GM13977 (cell line): ENCODE results near the gene CRYBG3.

Source experiments
- DNase-seq: peaks from one replicate; pipeline ENCODE4 v3.0.0; 2012; ENCODE audit warnings: low spot score
- in situ Hi-C: fragments of 300-500 bp; cut with MboI; formaldehyde crosslinking; loops from one replicate; pipeline ENCODE4 v1.12.0; 2022; ENCODE audit warnings: low sequenced_read_pairs, low pct_unique_long_range_greater_than_20kb, mixed read lengths, inconsistent platforms; ENCODE audit not compliant: unreplicated experiment
- TF ChIP-seq, protein P1 (sequence below): IDR thresholded peaks from 2 replicates; pipeline ENCODE4 v1.5.1; 2012; ENCODE audit warnings: mild to moderate bottlenecking, control low read depth; ENCODE audit not compliant: insufficient read depth; ENCODE audit errors: extremely low read depth, missing control alignments

Gene CRYBG3

DNA sequence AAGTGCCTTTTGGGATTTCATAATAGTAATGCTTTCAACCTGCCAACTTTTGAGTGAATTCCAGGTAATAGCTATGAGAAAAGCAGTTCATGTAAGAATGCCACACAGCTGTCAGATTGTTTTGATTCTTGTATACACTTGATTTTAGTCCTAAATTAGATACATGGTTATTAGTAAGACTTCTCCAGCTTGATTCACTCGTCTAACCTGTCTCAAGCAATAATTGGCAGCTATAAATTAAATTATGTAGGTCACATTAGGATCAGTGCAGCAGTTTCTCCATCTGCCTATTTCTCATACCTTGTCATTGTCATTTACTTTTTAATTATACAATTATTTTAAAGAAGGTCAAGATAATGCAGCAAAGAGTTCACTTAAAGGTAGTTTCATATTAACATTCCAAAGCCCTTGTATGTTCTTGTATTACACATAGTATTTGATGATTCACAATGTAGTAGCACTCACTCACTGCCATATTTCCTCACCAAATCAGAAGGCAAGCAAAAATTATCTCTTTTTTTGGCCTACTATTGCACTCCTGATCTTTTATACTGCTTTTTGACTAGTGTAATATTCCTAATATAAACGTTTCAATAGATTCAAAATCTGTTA, 10.9 kb upstream of the CRYBG3 start:
- in situ Hi-C loops, result no loop called here
- TF ChIP-seq, protein P1, sequence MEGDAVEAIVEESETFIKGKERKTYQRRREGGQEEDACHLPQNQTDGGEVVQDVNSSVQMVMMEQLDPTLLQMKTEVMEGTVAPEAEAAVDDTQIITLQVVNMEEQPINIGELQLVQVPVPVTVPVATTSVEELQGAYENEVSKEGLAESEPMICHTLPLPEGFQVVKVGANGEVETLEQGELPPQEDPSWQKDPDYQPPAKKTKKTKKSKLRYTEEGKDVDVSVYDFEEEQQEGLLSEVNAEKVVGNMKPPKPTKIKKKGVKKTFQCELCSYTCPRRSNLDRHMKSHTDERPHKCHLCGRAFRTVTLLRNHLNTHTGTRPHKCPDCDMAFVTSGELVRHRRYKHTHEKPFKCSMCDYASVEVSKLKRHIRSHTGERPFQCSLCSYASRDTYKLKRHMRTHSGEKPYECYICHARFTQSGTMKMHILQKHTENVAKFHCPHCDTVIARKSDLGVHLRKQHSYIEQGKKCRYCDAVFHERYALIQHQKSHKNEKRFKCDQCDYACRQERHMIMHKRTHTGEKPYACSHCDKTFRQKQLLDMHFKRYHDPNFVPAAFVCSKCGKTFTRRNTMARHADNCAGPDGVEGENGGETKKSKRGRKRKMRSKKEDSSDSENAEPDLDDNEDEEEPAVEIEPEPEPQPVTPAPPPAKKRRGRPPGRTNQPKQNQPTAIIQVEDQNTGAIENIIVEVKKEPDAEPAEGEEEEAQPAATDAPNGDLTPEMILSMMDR, result no peak
- no peak for DNase-seq

DNA sequence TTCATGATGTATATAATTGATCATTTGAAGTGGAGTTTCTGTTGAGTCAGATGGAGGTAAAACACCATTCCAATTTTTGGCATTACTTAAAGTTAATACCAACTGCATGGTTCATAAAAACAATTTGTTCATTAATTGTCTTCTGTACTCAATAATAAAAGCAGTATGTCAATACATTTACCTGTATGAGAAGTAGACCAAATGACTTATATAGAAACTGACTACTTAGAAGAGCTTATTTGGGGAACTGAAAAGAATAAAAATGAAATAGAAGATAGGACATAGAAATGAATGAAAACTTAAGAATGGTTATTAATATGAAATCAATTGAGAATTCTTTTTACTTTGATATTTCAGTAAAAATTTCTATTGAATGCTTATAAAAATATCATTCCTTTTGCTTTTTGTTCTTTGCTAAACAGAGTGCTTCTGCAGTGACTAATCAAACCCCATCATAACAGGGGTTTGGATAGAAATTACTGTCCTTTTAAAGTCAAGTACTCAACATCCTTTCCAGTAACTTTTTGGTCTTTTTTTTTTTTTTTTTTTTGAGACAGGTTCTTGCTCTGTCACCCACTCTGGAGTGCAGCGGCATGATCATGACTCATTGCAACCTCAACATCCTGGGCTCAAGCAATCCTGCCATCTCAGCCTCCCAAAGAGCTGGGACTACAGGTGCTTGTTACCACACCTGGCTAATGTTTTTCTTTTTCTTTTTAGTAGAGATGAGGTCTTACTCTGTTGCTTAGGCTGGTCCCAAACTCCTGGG, 6.5 kb upstream of the CRYBG3 start:
- in situ Hi-C loops, result no loop called here
- TF ChIP-seq, protein P1, result no peak
- no peak for DNase-seq

DNA sequence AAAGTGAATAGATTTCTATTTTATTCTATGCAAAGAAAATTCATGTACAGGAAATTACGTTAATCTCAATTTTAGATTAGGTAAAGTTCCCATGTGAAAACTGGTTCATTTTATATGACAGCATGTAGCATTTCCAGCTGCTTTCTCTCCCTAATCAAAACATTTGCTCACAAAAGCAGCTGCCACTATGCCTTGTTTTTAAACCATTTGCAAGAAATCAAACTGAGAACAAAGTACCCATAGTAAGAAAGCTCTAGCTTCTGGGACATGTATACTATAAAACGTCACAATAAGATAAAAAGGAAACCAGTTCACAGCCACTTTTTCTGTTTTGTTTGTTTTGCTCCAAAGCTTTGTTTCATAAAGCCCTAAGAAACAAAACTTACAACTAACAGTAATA, 5.0 kb upstream of the CRYBG3 start:
- TF ChIP-seq, protein P1, result no peak
- in situ Hi-C loops, result no loop called here
- no peak for DNase-seq

DNA sequence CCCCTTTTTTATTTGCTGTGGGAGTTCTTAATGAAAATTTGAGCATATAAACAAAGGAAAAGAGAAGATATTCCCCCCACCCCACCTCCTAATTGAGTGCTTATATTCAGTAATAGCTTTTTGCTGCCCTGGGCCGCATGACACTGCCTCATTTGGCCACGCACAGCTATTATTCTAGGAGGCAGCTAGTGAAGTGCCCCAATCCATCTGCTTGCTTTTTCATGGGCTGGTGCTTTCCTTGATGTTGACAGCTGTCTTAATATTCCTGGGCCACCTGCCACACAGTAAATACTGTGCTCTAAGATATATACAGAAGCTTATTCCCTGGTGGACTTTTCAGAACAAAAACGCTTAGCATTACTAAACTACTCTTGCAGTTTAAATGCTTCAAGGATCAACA, 3.8 kb upstream of the CRYBG3 start:
- in situ Hi-C loops, result no loop called here
- TF ChIP-seq, protein P1, result no peak
- DNase-seq, result no peak

DNA sequence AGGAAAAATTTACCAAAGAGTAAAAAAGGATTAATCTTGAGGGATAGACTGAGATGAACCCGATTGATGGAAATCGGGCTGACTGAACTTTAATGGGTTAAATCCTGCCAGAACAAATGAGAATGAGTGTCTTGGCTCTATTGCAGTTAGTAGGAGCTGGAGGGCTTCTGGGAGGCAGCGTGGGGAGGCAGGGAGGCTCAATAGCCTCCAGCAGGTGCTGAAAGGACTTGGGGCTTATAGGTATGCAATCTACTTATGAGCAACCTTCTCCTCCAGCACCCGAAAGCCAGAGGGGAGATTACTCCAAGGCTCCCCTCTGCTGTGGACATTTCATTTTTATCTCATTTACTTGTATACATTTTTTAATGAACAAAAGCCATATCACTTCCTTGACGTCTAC, 1.0 kb upstream of the CRYBG3 start:
- no peak for DNase-seq
- TF ChIP-seq, protein P1, result no peak
- in situ Hi-C loops, result no loop called here

DNA sequence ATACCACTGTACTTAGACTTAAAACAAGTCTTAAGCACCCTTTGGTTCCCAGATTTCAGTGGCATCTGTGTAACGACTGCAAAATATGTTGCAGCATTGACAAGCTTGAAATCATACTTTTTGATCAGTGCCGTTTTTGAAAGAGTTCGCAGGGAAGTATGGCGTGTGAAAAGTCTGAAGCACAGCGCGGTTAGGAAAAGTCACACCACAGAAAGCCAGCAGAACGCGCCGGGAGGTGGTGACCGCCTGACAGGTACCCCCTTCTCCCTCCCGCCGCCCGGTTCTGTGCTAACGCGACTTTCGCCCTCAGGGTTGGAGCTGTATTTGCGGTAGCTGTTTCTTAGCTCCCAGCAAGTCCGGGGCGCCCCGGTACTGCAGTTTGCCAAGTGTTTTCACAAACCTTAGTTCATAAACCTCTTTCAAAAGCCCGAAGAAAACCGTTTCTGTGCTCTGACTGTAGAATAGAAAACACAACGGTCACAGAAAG, 481 bp upstream of the CRYBG3 start:
- DNase-seq, result no peak
- in situ Hi-C loops, result no loop called here
- TF ChIP-seq, protein P1, result no peak
